Measurements from ENCODE around the gene MYOCD. TPM values are rescaled to one million over a fixed set of nuclear protein-coding genes. Genes with fewer than 3 reads are reported as not detected.

MYOCD gene
- total and polyA plus RNA-seq, 2 donors from 2014 or later = 0.58 to 4.0 TPM

GRCh38 chr17:12693640-12694039, 27.9 kb downstream of the MYOCD start:
- no peak overlapping the region for H3K9ac ChIP-seq (ENCODE audit: low read length in 3 of 3)
- no peak overlapping the region for H3K27ac ChIP-seq (ENCODE audit: low read depth in 2 of 2, low read length in 2 of 2)
- H3K27me3 ChIP-seq (ENCODE audit: control insufficient read depth, insufficient read depth, low read length) = no peaks in the 10 kb centered on the region
- H3K36me3 ChIP-seq (ENCODE audit: control insufficient read depth in 2 of 3, insufficient read depth in 3 of 3, low read length in 3 of 3) = no peaks in the 10 kb centered on the region
- no peak for DNase-seq
- intact Hi-C loops (cut with DNase I) = no loop called here
- no peaks in the 10 kb centered on the region for H3K9me3 ChIP-seq (ENCODE audit: control insufficient read depth in 2 of 3, insufficient read depth in 1 of 3, low read length in 3 of 3)
- H3K4me1 ChIP-seq (ENCODE audit: control insufficient read depth in 2 of 3, insufficient read depth in 2 of 3, low read depth in 1 of 3, low read length in 3 of 3) = no peaks in the 10 kb centered on the region
- FAIRE-seq = no peak
- TF ChIP-seq CTCF (IDR thresholded peaks at IDR 0.05; ENCODE audit: borderline replicate concordance, extremely low read depth, insufficient read depth) = no peak
- H3K4me3 ChIP-seq (ENCODE audit: low read length in 3 of 3) = no peak overlapping the region

- Histone ChIP-seq H3K9me3 (ENCODE audit: control insufficient read depth in 2 of 3, insufficient read depth in 1 of 3, low read length in 3 of 3) (no peaks in the 10 kb centered on the region), H3K9ac (ENCODE audit: low read length in 3 of 3) (no peak overlapping the region), H3K4me3 (ENCODE audit: low read length in 3 of 3) (no peak overlapping the region), H3K36me3 (ENCODE audit: control insufficient read depth in 2 of 3, insufficient read depth in 3 of 3, low read length in 3 of 3) (no peaks in the 10 kb centered on the region), H3K27me3 (ENCODE audit: control insufficient read depth, insufficient read depth, low read length) (no peaks in the 10 kb centered on the region), H3K4me1 (ENCODE audit: control insufficient read depth in 2 of 3, insufficient read depth in 2 of 3, low read depth in 1 of 3, low read length in 3 of 3) (no peaks in the 10 kb centered on the region), H3K27ac (ENCODE audit: low read depth in 2 of 2, low read length in 2 of 2) (no peak overlapping the region)
- no peak for TF ChIP-seq CTCF (IDR thresholded peaks at IDR 0.05; ENCODE audit: borderline replicate concordance, extremely low read depth, insufficient read depth)
- DNase-seq (no peak), FAIRE-seq (no peak)
- intact Hi-C loops (cut with DNase I) = no loop called here
These were observed 40.4 kb downstream of the MYOCD start for GRCh38 chr17:12706070-12706469.

GRCh38 chr17:12709063-12709462, 43.4 kb downstream of the MYOCD start:
- H3K9me3 ChIP-seq (ENCODE audit: control insufficient read depth in 2 of 3, insufficient read depth in 1 of 3, low read length in 3 of 3) = no peaks in the 10 kb centered on the region
- H3K36me3 ChIP-seq (ENCODE audit: control insufficient read depth in 2 of 3, insufficient read depth in 3 of 3, low read length in 3 of 3) = no peaks in the 10 kb centered on the region
- H3K27me3 ChIP-seq (ENCODE audit: control insufficient read depth, insufficient read depth, low read length) = no peaks in the 10 kb centered on the region
- no peak overlapping the region for H3K27ac ChIP-seq (ENCODE audit: low read depth in 2 of 2, low read length in 2 of 2)
- intact Hi-C loops (cut with DNase I) = no loop called here
- TF ChIP-seq CTCF (IDR thresholded peaks at IDR 0.05; ENCODE audit: borderline replicate concordance, extremely low read depth, insufficient read depth) = no peak
- no peaks in the 10 kb centered on the region for H3K4me1 ChIP-seq (ENCODE audit: control insufficient read depth in 2 of 3, insufficient read depth in 2 of 3, low read depth in 1 of 3, low read length in 3 of 3)
- DNase-seq (no peak), FAIRE-seq (no peak)
- H3K4me3 ChIP-seq (ENCODE audit: low read length in 3 of 3) = no peak overlapping the region
- H3K9ac ChIP-seq (ENCODE audit: low read length in 3 of 3) = no peak overlapping the region

GRCh38 chr17:12712415-12712814, 46.7 kb downstream of the MYOCD start:
- DNase-seq = no peak
- TF ChIP-seq CTCF (IDR thresholded peaks at IDR 0.05; ENCODE audit: borderline replicate concordance, extremely low read depth, insufficient read depth) = no peak
- intact Hi-C loops (cut with DNase I) = no loop called here
- Histone ChIP-seq H3K36me3 (ENCODE audit: control insufficient read depth in 2 of 3, insufficient read depth in 3 of 3, low read length in 3 of 3) (no peaks in the 10 kb centered on the region), H3K4me3 (ENCODE audit: low read length in 3 of 3) (no peak overlapping the region), H3K27me3 (ENCODE audit: control insufficient read depth, insufficient read depth, low read length) (no peaks in the 10 kb centered on the region), H3K27ac (ENCODE audit: low read depth in 2 of 2, low read length in 2 of 2) (no peak overlapping the region), H3K9ac (ENCODE audit: low read length in 3 of 3) (no peak overlapping the region), H3K4me1 (ENCODE audit: control insufficient read depth in 2 of 3, insufficient read depth in 2 of 3, low read depth in 1 of 3, low read length in 3 of 3) (no peaks in the 10 kb centered on the region), H3K9me3 (ENCODE audit: control insufficient read depth in 2 of 3, insufficient read depth in 1 of 3, low read length in 3 of 3) (no peaks in the 10 kb centered on the region)
- FAIRE-seq = no peak

All from kidney (tissue), 14 donors.